GM23248 (cell line): Measurements from ENCODE around the gene SLC8A1.

Source experiments
- EZH2 ChIP-seq: fragments of 200-600 bp; sonication (generic); IDR thresholded peaks from 2 replicates; pipeline ENCODE4 v1.6.1; 2018; ENCODE audit warnings: antibody characterized with exemption, mild to moderate bottlenecking; ENCODE audit not compliant: insufficient read depth, poor library complexity, severe bottlenecking
- EZH2phosphoT487 ChIP-seq: fragments of 200-600 bp; sonication (generic); IDR thresholded peaks from 2 replicates; pipeline ENCODE4 v1.6.1; 2018; ENCODE audit warnings: antibody characterized with exemption, moderate library complexity, mild to moderate bottlenecking, low read depth; ENCODE audit not compliant: insufficient read depth

GRCh38 chr2:40101131-40101575 lies 350.7 kb downstream of the SLC8A1 start:
- no peak for TF ChIP-seq EZH2phosphoT487
- no peak for TF ChIP-seq EZH2
